HG03565 (cell line): ENCODE measurements around the gene PUS7.
"Not testable (repeated sequence)": the region's sequence is repeated elsewhere in the genome, so short reads cannot be mapped to it uniquely, and the experiment has no call there.

Source experiments
- ATAC-seq: cut with Tn5 transposase; IDR thresholded peaks from one replicate; pipeline ENCODE4 v1.9.1; 2021; ENCODE audit warnings: mild to moderate bottlenecking, moderate library complexity; ENCODE audit not compliant: unreplicated experiment

The PUS7 gene

DNA sequence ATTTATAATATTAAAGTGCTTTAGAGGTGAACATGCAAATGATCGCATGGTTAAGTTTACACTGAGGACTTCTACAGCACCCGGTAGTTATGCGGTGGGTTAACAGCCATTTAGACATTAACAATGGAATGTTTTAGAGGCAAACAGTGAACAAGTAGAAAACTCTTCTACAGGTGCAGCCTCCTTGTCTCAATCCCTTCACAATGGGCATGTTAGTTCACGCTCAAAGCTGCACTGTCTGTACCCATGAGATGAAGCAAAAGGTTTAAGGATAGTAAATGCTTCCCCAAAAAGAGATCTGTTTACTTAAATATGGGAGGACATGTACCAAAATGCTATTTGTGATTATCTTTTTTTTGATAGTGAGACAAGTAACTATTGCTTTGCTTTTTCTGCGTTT lies 25.1 kb downstream of the PUS7 start:
- no peak for ATAC-seq

DNA sequence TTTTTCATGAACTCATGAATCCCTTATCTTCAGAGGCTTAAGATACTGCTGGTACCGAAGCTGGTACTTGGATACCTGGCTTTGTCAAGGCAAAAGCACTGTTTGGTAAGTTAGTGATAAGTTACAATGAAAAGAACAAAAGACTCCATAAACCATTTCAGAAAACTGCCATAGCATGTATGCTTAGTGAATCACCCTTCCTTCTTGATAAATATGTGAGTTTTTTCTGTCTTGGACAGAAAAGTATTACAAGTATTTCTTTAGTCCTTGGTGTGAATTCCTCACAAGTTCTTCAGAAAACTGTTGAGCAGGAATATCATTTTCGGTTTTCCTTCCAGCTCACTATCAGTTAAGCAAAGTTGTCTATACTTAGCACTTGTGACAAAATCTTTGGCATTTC lies 25.6 kb downstream of the PUS7 start:
- no peak for ATAC-seq

DNA sequence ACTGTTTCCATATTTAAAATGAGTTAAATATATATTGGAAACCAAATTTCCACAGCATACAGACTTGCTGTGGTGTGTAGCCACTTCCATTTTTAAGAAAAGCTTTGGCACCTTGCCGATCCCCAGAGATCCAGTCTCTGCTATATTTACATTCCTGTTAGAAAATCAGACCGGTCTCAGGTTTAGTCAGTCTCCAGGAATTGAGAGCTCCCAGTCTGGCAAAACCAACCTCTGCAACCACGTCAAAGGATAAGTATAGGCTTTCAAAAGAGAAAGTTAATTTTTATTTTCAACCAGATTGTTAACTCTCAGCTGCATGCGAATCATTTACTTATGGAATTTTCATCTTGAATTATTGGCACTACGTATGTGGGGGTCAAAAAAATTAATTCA lies 28.2 kb downstream of the PUS7 start:
- ATAC-seq = no peak

DNA sequence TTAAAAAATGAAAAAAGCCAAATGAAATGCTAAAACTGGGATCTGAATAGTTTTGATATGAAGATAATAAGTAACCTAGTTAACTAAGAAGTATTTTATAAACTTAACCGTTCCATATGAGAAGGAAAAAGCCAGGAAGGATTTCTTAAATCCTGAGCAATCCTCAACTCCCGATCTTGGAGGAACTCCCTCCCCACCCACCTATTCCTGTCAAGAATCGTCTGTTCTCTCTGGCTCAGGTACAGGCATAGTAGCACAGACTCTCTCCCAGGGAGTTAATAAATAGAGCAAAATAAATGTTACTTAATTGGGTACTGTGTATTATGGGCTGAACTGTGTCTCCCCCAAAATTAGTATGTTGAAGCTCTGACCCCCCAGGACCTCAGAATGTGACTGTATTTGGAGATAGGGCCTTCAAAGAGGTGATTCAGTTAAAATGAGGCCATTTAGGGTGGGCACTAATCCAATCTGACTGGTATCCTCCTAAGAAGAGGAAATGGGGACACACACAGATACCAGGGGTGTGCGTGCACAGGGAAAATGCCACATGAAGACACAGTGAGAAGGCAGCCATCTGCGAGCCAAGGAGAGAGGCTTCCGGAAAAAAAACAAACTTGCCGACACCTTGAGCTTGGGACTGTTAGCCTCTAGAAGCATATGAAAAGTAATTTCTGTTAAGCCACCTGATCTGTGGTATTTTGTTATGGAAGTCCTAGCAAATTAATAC lies 28.7 kb downstream of the PUS7 start:
- no peak for ATAC-seq

DNA sequence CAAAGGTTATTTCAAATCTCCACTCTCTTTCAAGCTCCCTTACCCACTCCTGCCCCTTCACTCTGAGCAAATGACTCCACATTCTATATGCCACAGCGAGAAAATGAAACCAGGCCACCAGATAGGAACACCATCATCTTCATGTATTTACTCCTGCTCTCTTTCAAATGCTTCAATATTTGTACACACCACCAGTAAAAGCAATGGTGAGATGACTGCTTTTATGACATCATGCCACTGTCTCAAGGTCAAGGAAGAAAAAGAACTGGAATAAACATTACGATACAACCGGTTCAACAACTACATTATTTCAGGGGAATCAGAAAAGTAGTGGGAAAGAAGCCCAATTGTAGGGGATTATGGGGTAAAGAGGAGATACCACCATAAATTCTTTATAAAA lies 32.7 kb downstream of the PUS7 start:
- no peak for ATAC-seq

DNA sequence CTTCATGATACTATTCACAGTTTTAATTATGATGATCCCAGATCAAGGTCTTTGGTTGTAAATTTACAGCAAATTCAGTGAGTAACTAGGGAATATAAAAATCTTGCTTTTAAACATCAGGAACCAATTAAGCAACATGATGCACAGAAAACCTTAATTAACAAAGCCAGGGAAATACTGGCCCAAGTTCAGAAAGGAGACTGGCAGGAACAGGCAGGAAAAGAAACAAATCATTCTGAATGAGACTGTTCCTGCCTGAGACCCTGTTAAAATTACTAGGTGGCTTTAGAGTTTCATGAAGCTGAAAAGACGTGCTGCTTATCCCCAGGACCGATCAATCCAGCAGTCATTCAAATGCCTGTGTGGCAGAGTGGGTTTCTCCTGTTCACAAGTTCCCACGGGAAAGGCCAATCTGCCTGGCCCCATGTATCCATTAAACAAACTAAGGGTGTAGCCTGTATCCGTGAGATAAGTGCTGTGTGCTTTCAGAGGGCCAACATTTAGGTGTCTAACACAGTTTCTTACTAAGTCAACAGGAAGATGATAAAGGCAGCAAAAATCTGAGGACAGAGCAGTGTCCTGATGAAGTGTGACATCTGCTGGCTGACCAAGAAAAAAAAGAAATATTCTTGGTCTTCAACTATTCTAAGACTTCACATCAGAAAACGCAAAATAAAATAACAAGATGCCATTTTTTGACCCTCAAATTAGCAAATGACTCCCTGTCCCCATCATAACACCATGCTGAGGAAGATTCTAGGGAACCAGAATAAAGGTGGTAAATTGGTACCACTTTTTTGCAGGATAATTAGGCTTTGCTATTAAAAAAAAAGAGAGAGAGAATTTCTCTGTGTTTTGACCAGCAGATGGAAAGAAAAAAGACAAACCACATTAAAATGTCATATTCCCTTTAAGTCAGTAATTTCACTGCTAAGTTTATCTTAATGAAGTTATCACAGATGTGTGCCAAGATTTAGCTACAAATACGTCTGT lies 34.2 kb downstream of the PUS7 start:
- ATAC-seq = no peak

DNA sequence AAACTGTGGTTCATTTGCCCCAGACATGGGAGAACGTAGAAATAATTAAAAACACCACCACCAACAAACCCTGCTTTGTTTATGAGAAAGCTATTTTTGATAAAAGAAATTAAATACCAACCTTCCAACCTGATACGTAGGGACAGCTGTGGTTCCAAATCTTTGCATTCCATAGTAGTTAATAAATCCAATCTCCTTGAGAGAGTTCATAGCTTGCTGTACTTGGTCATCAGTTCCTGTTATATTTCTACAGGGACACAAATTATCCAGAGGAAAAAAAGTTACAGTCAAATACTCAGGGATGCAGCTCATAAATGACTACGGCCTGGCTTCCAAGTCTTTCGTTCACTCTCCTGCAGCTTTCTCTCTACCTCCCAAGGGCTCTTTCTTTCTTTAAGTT lies 41.1 kb downstream of the PUS7 start:
- no peak for ATAC-seq

DNA sequence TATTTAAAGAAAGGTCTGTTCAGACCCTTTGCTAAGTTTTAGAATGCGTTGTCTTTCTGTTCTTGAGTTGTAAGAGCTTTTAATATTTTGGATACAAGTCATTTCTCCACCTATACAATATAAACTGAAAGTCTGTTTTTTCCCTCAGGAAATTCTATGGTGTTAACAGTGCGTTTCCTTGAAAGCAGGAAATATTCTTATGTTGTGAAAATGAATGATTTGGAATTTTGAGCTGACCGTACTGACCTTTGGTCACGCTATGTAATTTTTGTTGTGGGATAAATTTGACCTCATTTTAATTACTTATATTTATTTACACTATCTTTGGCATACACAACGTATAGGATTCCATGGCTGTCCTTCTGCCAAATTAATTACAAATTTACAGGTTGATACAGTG lies 43.5 kb downstream of the PUS7 start:
- ATAC-seq = no peak

DNA sequence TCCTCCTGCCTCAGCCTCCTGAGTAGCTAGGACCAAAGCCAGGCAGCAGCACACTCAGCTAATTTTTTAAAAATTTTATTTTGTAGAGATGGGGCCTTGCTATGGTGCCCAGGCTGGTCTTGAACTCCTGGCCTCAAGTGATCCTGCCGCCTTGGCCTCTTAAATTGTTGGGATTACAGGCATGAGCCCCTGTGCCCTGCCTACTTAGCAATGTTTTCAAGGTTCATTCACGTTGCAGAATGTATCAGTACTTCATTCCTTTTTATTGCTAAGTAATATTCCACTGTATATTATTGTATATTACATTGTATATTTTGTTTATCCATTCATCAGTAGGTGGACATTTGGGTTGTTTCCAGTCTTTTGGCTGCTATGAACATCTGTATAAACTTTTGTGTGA lies 44.2 kb downstream of the PUS7 start:
- ATAC-seq = no peak

DNA sequence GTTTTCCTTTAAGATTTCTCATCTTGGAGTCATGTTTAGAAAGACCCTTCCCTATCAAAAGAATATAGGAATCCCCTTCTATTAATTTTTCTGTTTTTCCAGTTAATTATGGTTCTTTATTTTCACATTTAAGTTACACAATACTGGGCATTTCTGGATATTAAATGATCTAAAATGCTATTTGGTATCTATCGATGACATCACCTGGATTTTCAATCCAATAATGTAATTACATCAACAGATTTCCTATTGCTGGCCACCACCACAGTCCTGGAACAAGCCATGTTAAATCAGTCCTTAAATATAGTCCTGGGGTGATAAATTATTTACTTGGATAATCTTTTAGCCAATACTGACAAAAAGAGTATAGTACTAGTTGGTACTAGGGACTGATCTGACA lies 48.0 kb downstream of the PUS7 start:
- no peak for ATAC-seq

DNA sequence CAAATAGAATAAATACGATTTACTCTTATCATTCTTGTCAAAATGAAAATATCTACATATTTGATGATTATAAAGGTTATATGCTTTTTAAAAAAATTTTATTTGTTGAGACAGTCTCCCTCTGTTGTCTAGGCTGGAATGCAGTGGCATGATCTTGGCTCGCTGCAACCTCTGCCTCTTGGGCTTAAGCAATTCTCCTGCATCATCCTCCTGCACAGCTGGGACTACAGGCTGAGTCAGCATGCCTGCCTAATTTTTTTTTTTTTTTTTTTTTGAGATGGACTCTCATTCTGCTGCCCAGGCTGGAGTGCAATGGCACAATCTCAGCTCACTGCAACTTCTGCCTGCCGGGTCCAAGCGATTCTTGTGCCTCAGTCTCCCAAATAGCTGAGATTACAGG lies 48.9 kb downstream of the PUS7 start:
- ATAC-seq = no peak

DNA sequence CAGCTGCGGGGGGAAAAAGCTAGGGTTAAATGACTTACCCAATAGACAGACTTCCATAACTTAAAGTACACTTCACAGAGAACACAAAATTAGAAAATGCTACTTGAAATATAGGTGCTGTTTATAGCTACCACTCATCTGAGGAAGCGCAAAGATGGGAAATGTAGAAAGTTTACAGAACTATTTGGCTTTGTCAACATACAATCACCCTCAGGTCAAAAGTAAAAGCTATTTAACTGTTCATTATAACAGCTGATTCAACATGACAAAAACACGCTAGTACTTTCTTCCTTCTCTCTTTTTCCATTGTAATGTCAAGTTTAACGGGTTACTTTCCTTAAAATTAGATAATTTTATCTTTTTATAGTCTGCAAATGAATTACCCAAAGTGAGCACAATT lies 51.2 kb downstream of the PUS7 start:
- no peak for ATAC-seq

DNA sequence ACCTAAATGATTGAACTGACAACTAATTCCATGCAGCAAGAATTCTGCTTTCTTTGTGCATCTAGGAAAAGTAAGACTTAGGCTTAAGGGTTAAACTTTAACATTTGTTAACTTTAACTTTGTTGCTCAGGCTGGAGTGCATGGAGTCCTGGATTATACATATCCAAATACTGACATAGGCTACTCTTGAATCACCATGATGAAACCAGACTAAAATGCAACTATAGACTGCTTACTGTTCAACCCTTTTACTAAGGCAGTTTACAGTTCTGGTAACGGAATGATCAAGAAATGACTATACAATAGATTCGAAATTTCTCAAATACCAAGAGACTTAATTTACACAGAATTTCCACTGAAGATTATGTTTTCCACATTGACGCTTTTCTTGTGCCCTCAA lies 52.0 kb downstream of the PUS7 start:
- no peak for ATAC-seq

DNA sequence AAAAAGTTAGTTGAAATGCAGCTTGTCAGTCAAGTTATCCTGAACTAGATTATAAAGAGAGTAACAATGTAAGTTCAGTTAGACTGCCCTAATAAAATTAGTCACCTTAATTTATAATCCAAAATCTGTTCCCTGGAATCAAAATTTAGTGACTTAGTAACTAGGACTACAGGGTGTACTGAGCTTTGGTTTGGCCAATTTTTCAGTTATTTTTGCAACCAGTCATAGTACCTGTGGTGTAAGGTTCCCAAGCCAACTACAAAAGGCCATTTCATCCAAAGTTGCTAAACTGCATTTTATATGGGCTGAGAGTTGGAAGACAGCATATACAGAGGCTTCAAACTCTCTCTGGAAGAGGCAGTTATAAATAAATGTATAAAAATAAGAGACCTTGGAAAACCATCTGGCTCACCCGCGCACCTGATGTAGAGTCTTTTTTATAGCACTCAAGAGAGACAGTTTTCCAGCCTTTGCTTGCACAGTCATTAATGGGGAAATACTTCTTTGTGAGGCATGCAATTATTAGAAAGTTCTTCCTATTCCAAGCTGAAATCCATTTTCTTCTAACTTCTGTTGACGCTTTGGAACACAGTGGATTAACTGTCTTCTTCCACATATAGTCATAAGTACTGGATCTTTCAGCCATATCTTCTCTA lies 59.2 kb downstream of the PUS7 start:
- no peak for ATAC-seq

DNA sequence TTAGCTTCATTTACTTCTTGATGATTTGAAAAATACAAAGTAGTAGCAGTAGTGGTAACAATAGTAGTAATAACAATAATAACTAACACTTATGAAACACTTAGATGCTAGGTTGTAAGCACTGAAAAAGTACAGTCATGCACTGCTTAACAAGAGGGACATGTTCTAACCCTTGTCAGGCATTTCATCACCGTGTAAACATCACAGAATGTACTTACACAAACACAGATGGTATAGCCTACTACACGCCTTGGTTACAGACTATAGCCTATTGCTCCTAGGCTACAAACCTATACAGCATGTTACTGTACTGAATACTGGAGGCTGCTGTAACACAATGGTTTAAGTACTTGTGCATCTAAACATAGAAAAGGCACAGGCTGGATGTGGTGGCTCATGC lies 60.6 kb downstream of the PUS7 start:
- ATAC-seq = no peak

DNA sequence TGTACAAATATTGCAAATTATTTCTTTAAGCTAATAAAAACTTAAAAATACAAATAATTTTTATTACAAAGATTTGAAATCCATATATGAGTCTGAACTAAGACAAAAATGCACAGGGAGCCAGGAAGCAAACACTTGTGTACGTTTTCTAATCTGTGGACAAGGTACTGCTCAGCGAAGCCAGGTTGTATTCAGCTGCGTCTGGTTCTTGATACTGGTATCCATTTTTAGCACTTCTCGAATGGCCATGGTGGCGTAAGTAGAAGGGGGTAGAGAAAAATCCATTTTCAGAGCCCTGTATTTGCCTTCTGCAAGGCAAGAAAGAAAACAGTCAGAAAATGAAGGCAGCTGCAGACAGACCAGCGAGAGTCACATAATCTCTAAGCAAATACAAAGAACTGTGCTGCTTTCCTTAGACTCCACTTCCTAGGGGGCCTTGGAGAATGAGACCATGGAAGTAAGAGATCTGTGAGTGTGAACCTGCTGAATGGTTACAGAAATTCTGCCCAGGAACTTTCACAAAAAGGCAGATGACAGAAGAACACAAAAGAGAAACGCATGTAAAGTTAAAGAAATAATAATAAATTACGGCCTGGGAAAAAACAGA lies 64.3 kb downstream of the PUS7 start:
- ATAC-seq = no peak

DNA sequence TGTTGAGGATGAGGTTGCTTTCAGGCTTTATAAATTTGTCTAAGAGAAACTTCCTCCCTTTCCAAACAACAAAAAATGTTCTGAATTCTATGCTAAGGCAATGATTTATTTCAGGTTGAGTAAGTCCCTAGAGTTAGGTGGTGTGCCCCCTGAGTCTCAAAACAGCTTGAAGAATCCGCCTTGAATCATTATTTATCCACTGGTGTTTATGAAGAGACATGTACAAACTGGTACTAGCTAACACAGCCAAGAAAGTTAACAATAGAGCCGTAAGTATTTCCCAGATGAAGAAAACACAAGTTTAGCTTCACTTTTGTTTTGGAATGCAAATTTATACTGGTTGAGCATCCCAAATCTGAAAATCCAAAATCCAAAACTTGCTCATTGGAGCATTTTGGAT lies 67.2 kb downstream of the PUS7 start:
- ATAC-seq = no peak

DNA sequence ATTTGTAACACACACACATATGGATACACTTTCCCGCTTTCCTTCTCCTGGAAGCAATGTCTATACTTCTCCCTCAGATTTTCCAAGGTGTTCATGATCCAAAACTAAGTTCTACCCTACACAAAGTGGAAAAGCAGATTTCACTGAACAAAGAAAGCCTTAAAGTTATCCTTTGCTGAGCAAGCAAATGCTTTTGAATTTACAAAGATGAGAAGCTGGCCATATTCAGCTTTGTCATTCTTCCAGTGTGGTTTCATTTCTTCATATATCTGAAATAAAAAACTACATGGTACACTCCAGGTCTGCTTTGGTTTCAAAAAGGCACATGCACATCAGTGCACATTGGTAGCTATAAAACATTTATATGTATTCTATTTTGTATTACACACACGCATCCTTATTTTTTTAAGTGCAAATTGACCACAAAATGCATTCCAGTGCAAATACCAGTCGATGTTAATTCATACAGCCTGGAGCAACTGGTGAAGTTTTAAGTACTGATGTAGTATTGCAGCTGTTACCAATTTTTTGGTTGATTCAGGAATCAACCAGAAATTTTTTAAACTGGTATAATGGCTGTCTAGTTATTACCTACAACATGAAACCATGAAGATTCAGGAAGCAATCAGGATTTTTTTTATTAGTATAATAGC lies 67.8 kb downstream of the PUS7 start:
- ATAC-seq = no peak

DNA sequence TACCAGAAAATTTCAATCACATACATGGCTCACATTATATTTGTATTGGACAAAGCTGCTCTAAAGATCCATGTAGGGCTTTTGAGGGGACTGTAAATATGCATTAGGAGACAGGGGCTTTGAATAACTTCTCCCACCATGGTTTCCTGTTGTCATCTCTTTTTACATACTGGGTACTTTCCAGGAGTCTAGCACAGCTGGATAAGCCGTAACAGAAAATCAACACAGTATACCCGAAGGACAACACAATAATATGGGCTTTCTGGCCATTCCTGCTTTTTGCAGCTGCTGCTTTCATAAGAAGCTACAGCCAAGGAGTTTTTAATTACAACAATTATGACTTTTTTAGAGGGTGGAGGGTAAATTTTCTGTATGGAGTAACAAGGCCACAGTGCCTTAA lies 70.0 kb downstream of the PUS7 start:
- ATAC-seq = no peak

DNA sequence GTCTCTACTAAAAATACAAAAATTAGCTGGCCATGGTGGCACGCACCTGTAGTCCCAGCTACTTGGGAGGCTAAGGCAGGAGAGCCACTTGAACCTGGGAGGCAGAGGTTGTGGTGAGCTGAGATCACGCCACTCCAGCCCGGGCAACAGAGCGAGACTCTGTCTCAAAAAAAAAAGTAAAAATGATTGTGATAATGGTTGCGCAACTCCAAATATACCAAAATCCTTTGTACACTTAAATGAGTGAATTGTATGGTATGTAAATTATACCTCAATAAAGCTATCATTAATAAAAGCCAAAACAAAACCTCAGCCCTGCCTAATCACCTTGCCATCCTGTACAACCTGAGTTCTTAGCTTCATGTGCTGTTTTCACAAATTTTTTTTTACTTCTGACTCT lies 71.2 kb downstream of the PUS7 start:
- ATAC-seq = not testable (repeated sequence)
